Right lobe of liver (tissue), 4 donors: ENCODE data around the gene HLF.

Experiments used
- CTCF ChIP-seq, 4 donors: fragments of 200-600 bp in 3 of 4; fragments of 450-650 bp in 1 of 4; IDR thresholded peaks; one replicate each; pipeline versions ENCODE4 v1.5.1 to v1.8.0; 2016 to 2022; ENCODE audit warnings: antibody characterized with exemption in 4 of 4, mild to moderate bottlenecking in 2 of 4
- POLR2A ChIP-seq: fragments of 450-650 bp; IDR thresholded peaks from one replicate; pipeline ENCODE4 v1.6.1; 2017; ENCODE audit warnings: antibody characterized with exemption, mild to moderate bottlenecking
- donor health status: DM: no; HTN: no; CAD: no.
- donor health status: DM: no; HTN: no; CAD: no.
- donor health status: DM: no; HTN: yes; CAD: no.

GRCh38 chr17:55298111-55298730 lies 33.5 kb downstream of the HLF start:
- TF ChIP-seq CTCF (IDR thresholded peaks at IDR 0.05) (no peak), POLR2A (no peak)
